Heart left ventricle (tissue), 13 donors: ENCODE measurements around the gene WNT7B.

Experiments used
- CTCF ChIP-seq, 12 donors: fragments of 200-600 bp; sonication (generic) in 4 of 12; IDR thresholded peaks; one replicate each; pipeline versions ENCODE4 v1.5.0 to v1.8.0; 2018 to 2022; ENCODE audit warnings: antibody characterized with exemption in 12 of 12, mild to moderate bottlenecking in 5 of 12
- POLR2A ChIP-seq, 2 donors: fragments of 450-650 bp; IDR thresholded peaks; one replicate each; pipeline ENCODE4 v1.6.1; 2017; ENCODE audit warnings: antibody characterized with exemption in 2 of 2, mild to moderate bottlenecking in 2 of 2, moderate library complexity in 2 of 2
- donor health status: ischemic (EF 13 %, LVEDD 7.1; RV severe dilation, severe dysfunction).
- donor health status: DM: no; HTN: yes; CAD: no.
- donor health status: DM: no; HTN: no; CAD: no.
- donor health status: ischemic (EF 25% LVEDD 6.9; RV normal size, moderate dysfunction).
- donor health status: ischemic (EF 25% LVEDD 5.7; RV mildly dilated, moderate dysfunction).
- donor health status: ischemic (EF 35%, LVEDD 5.7; RV mildly dilated, moderate dysfunction).
- donor health status: nonischemic (EF 11% LVEDD 7.7; RV severe dilation, severe dysfunction).
- donor health status: DM: yes; HTN: yes; CAD: no.
- donor health status: PGD.
- donor health status: ischemic (EF 29% LVEDD 5.4; RV normal size, mild dysfunction).
- donor health status: nonischemic (EF 23%, LVEDD 6.1; RV moderate dilation, normal function).

GRCh38 chr22:45917700-45918458 is 59.1 kb downstream of the WNT7B start:
- TF ChIP-seq CTCF (IDR thresholded peaks at IDR 0.05) (no peak), POLR2A (IDR thresholded peaks at IDR 0.05) (no peak)
